ENCODE results near the gene RSPO4.
A peak's percentile ranks its signal among the peaks of the same experiment; 100 is the strongest.

Gene RSPO4

DNA sequence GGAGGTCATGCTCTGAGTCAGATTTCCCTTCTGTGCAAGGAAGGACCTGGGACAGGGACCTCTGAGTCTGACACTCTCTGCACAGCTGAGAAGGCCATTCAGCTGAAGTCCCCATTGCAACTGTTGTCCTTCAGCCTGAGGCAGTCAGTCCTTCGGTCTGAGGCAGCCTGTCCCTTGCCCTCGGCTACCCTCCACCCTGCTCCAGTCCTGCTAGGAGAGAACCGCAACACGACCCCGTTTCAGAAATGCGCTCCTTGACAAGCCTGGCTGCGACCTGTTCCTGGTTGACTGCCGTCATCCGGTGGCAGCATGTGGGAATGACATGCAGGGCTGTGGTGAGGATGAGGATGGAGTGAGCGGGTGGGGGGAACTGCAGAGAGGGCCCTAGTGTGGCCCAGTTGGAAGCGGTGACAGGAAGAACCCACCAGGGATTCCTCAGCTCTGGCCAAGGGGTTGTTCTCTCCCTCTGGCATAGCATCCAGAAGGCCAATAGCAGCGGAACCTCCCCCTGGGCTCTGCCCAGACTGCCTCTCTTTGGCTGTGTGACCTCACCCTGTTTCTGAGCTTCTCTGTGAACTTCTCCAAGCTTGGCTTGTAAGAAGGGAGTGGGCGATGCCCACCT, 45.7 kb downstream of the RSPO4 start:
- TF ChIP-seq, protein P1, sequence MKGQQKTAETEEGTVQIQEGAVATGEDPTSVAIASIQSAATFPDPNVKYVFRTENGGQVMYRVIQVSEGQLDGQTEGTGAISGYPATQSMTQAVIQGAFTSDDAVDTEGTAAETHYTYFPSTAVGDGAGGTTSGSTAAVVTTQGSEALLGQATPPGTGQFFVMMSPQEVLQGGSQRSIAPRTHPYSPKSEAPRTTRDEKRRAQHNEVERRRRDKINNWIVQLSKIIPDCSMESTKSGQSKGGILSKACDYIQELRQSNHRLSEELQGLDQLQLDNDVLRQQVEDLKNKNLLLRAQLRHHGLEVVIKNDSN (IDR thresholded peaks at IDR 0.05) = no peak
- TF ChIP-seq CEBPB (IDR thresholded peaks at IDR 0.05) = no peak
- no peak for TF ChIP-seq NFIC (IDR thresholded peaks at IDR 0.05)
- TF ChIP-seq TCF12 (IDR thresholded peaks at IDR 0.05; ENCODE audit: low read depth) = no peak
- no peak for TF ChIP-seq TAF1 (IDR thresholded peaks at IDR 0.05; ENCODE audit: low read depth)
- TF ChIP-seq EP300 (IDR thresholded peaks at IDR 0.05; ENCODE audit: borderline replicate concordance) = no peak
- TF ChIP-seq ZBTB7A (IDR thresholded peaks at IDR 0.05; ENCODE audit: low read depth) = no peak
- TF ChIP-seq CREB1 (IDR thresholded peaks at IDR 0.05; ENCODE audit: low read depth) = no peak
- TF ChIP-seq, protein P2, sequence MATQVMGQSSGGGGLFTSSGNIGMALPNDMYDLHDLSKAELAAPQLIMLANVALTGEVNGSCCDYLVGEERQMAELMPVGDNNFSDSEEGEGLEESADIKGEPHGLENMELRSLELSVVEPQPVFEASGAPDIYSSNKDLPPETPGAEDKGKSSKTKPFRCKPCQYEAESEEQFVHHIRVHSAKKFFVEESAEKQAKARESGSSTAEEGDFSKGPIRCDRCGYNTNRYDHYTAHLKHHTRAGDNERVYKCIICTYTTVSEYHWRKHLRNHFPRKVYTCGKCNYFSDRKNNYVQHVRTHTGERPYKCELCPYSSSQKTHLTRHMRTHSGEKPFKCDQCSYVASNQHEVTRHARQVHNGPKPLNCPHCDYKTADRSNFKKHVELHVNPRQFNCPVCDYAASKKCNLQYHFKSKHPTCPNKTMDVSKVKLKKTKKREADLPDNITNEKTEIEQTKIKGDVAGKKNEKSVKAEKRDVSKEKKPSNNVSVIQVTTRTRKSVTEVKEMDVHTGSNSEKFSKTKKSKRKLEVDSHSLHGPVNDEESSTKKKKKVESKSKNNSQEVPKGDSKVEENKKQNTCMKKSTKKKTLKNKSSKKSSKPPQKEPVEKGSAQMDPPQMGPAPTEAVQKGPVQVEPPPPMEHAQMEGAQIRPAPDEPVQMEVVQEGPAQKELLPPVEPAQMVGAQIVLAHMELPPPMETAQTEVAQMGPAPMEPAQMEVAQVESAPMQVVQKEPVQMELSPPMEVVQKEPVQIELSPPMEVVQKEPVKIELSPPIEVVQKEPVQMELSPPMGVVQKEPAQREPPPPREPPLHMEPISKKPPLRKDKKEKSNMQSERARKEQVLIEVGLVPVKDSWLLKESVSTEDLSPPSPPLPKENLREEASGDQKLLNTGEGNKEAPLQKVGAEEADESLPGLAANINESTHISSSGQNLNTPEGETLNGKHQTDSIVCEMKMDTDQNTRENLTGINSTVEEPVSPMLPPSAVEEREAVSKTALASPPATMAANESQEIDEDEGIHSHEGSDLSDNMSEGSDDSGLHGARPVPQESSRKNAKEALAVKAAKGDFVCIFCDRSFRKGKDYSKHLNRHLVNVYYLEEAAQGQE (IDR thresholded peaks at IDR 0.05; ENCODE audit: low read depth) = 0 out of 2 replicates have a peak, but pooled peaks have one; percentile 39
- no peak for TF ChIP-seq FOXM1 (IDR thresholded peaks at IDR 0.05; ENCODE audit: borderline replicate concordance, low read depth)
- peak; percentile 100 for TF ChIP-seq RAD21 (IDR thresholded peaks at IDR 0.05; ENCODE audit: low read depth)
- no peak for TF ChIP-seq YY1 (IDR thresholded peaks at IDR 0.05; ENCODE audit: low read depth)
- TF ChIP-seq, protein P3, sequence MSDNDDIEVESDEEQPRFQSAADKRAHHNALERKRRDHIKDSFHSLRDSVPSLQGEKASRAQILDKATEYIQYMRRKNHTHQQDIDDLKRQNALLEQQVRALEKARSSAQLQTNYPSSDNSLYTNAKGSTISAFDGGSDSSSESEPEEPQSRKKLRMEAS (IDR thresholded peaks at IDR 0.05) = no peak
- no peak for TF ChIP-seq TEAD4 (IDR thresholded peaks at IDR 0.05)

DNA sequence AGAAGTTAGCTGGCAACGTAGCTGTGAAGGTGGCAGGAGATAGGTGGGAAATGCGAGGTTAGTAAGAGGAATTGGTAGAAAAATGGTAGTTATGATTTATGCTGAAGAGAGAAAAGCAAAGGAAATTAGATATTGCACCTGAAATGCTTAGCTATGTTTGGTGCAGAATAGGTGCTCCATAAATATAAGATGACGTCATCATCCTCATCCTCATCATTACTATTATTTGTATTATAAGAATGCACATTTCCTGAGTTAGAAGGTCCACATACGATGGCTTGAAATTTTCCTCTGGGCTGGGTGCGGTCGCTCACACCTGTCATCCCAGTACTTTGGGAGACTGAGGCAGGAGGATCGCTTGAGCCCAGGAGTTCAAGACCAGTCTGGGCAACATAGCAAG, 46.5 kb downstream of the RSPO4 start:
- TF ChIP-seq ZBTB7A (IDR thresholded peaks at IDR 0.05; ENCODE audit: low read depth) (no peak), EGR1 (IDR thresholded peaks at IDR 0.05) (no peak), YY1 (IDR thresholded peaks at IDR 0.05; ENCODE audit: low read depth) (no peak)

DNA sequence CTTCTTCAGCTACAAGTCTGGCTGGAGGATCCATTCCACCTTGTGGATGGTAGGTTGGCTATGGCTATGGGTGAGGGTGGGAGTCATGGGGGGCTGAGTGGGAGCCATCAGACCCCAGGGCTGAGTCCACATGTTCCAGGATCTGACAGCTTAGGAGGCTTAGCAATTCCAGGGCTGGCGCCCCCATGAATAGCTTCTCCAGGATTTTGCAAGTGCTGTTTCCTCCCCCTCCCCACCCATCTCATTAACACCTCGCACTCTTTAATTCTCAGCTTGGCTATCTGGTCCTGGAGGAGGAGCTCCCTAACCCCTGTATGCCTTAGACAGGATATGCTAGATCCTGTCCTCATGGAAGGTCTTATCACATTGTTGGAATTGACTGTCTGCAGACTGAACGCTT, 47.0 kb downstream of the RSPO4 start:
- TF ChIP-seq ZBTB7A (IDR thresholded peaks at IDR 0.05; ENCODE audit: low read depth) (no peak), NFIC (IDR thresholded peaks at IDR 0.05) (no peak), EP300 (IDR thresholded peaks at IDR 0.05; ENCODE audit: borderline replicate concordance) (no peak), CREB1 (IDR thresholded peaks at IDR 0.05; ENCODE audit: low read depth) (no peak), TEAD4 (IDR thresholded peaks at IDR 0.05) (no peak), YY1 (IDR thresholded peaks at IDR 0.05; ENCODE audit: low read depth) (no peak), CEBPB (IDR thresholded peaks at IDR 0.05) (no peak), FOXM1 (IDR thresholded peaks at IDR 0.05; ENCODE audit: borderline replicate concordance, low read depth) (no peak), TCF12 (IDR thresholded peaks at IDR 0.05; ENCODE audit: low read depth) (no peak), RAD21 (IDR thresholded peaks at IDR 0.05; ENCODE audit: low read depth) (no peak), TAF1 (IDR thresholded peaks at IDR 0.05; ENCODE audit: low read depth) (no peak), EGR1 (IDR thresholded peaks at IDR 0.05) (no peak)
- TF ChIP-seq, protein P1 (IDR thresholded peaks at IDR 0.05) = no peak
- TF ChIP-seq, protein P2 (IDR thresholded peaks at IDR 0.05; ENCODE audit: low read depth) = no peak
- TF ChIP-seq, protein P3 (IDR thresholded peaks at IDR 0.05) = no peak

DNA sequence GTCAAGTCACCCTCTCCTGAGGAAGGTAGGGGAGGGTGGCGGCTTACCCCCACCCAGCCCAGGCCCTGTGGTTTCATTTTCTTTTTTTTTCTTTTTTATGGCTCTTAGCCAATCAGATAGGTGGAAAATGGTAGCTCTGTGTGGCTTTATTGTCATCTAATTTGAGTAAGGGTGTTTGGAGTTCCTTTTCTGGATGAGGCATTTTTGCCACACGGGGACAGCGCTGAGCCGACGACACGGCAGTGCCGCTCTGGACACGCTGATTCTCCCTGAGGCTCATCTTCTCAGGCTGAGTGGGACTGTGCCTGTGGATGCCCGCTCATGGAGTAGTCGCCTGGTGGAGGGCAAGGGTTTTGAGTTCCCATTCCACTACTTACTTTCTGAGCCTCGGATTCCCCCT, 48.4 kb downstream of the RSPO4 start:
- TF ChIP-seq, protein P3 (IDR thresholded peaks at IDR 0.05) = no peak
- TF ChIP-seq TAF1 (IDR thresholded peaks at IDR 0.05; ENCODE audit: low read depth) (no peak), TCF12 (IDR thresholded peaks at IDR 0.05; ENCODE audit: low read depth) (no peak), CREB1 (IDR thresholded peaks at IDR 0.05; ENCODE audit: low read depth) (no peak), RAD21 (IDR thresholded peaks at IDR 0.05; ENCODE audit: low read depth) (no peak), FOXM1 (IDR thresholded peaks at IDR 0.05; ENCODE audit: borderline replicate concordance, low read depth) (no peak), YY1 (IDR thresholded peaks at IDR 0.05; ENCODE audit: low read depth) (no peak), NFIC (IDR thresholded peaks at IDR 0.05) (no peak), TEAD4 (IDR thresholded peaks at IDR 0.05) (no peak), EP300 (IDR thresholded peaks at IDR 0.05; ENCODE audit: borderline replicate concordance) (no peak), ZBTB7A (IDR thresholded peaks at IDR 0.05; ENCODE audit: low read depth) (no peak), CEBPB (IDR thresholded peaks at IDR 0.05) (no peak)
- TF ChIP-seq, protein P1 (IDR thresholded peaks at IDR 0.05) = no peak
- TF ChIP-seq, protein P2 (IDR thresholded peaks at IDR 0.05; ENCODE audit: low read depth) = no peak

Measured in Ishikawa (cell line).